ENCODE results near the gene TNRC6B. TPM values are rescaled to one million over a fixed set of nuclear protein-coding genes. Genes with fewer than 3 reads are reported as not detected.

TNRC6B gene
- total RNA-seq, 1 donor from 2014 or later: 51.2 TPM

GRCh38 chr22:40368836-40369235 is 191.1 kb downstream of the TNRC6B start:
- Mint-ChIP-seq H3K4me3 (ENCODE audit: unreplicated experiment) (no peak overlapping the region), H3K27ac (ENCODE audit: unreplicated experiment) (no peak overlapping the region), H3K27me3 (ENCODE audit: low read depth, unreplicated experiment) (no peaks in the 10 kb centered on the region), H3K4me1 (ENCODE audit: low read depth, unreplicated experiment) (peaks cover 18% of the 10 kb centered on the region), H3K9me3 (ENCODE audit: unreplicated experiment) (no peaks in the 10 kb centered on the region), H3K36me3 (ENCODE audit: low read depth, unreplicated experiment) (peaks cover 17% of the 10 kb centered on the region)
- H4K20me1 ChIP-seq (ENCODE audit: insufficient read depth, low read length): peaks cover 9% of the 10 kb centered on the region
- no peak overlapping the region for H3K9ac ChIP-seq (ENCODE audit: low read length)
- H3K27ac ChIP-seq (ENCODE audit: low read depth, low read length): no peak overlapping the region
- H2AFZ ChIP-seq (ENCODE audit: low read depth, low read length): no peak overlapping the region
- no peak for FAIRE-seq
- no peak overlapping the region for H3K4me3 ChIP-seq (ENCODE audit: insufficient read depth, low read depth, low read length)
- no peak overlapping the region for H3K4me2 ChIP-seq (ENCODE audit: low read length)
- H3K36me3 ChIP-seq (ENCODE audit: insufficient read depth, low read length): peaks cover 33% of the 10 kb centered on the region
- no peaks in the 10 kb centered on the region for H3K27me3 ChIP-seq (ENCODE audit: insufficient read depth, low read length)
- H3K79me2 ChIP-seq (ENCODE audit: insufficient read depth, low read length): peaks cover 17% of the 10 kb centered on the region
- TF ChIP-seq CTCF (IDR thresholded peaks at IDR 0.05; ENCODE audit: insufficient read depth, low read depth, low read length) (no peak), EZH2 (IDR thresholded peaks at IDR 0.05; ENCODE audit: insufficient read depth, low read length) (no peak)
- peaks cover 6% of the 10 kb centered on the region for H3K4me1 ChIP-seq (ENCODE audit: insufficient read depth, low read length)
- H3K9me3 ChIP-seq (ENCODE audit: insufficient read depth, low read depth, low read length): no peaks in the 10 kb centered on the region
- no peak for DNase-seq (ENCODE audit: low read depth)

DNA sequence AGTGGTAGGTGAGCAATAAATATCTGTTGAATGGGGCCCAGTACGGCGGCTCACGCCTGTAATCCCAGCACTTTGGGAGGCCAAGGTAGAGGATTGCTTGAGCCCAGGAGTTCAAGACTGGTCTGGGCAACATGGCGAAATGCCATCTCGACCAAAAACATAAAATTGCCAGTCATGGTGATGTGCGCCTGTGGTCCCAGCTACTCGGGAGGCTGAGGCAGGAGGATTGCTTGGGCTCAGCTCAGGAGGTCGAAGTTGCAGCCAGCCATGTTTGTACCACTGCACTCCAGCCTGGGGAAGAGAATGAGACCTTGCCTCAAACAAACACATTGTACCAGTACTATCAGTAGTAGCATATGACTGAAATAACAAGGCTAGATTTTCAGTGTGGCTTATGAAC is 196.8 kb downstream of the TNRC6B start:
- H3K9ac ChIP-seq (ENCODE audit: low read length): no peak overlapping the region
- H4K20me1 ChIP-seq (ENCODE audit: insufficient read depth, low read length): peaks cover 56% of the 10 kb centered on the region
- no peaks in the 10 kb centered on the region for H3K9me3 Mint-ChIP-seq (ENCODE audit: unreplicated experiment)
- DNase-seq (ENCODE audit: low read depth) (no peak), FAIRE-seq (no peak)
- no peak for TF ChIP-seq CTCF (IDR thresholded peaks at IDR 0.05; ENCODE audit: insufficient read depth, low read depth, low read length)
- no peak for TF ChIP-seq EZH2 (IDR thresholded peaks at IDR 0.05; ENCODE audit: insufficient read depth, low read length)
- H3K9me3 ChIP-seq (ENCODE audit: insufficient read depth, low read depth, low read length): no peaks in the 10 kb centered on the region
- H3K27me3 Mint-ChIP-seq (ENCODE audit: low read depth, unreplicated experiment): no peaks in the 10 kb centered on the region
- H3K27me3 ChIP-seq (ENCODE audit: insufficient read depth, low read length): no peaks in the 10 kb centered on the region
- no peak overlapping the region for H3K27ac Mint-ChIP-seq (ENCODE audit: unreplicated experiment)
- H2AFZ ChIP-seq (ENCODE audit: low read depth, low read length): no peak overlapping the region
- no peak overlapping the region for H3K27ac ChIP-seq (ENCODE audit: low read depth, low read length)
- no peaks in the 10 kb centered on the region for H3K36me3 Mint-ChIP-seq (ENCODE audit: low read depth, unreplicated experiment)
- peaks cover 10% of the 10 kb centered on the region for H3K4me1 Mint-ChIP-seq (ENCODE audit: low read depth, unreplicated experiment)
- no peak overlapping the region for H3K4me3 Mint-ChIP-seq (ENCODE audit: unreplicated experiment)
- peaks cover 9% of the 10 kb centered on the region for H3K4me1 ChIP-seq (ENCODE audit: insufficient read depth, low read length)
- no peak overlapping the region for H3K4me2 ChIP-seq (ENCODE audit: low read length)
- H3K4me3 ChIP-seq (ENCODE audit: insufficient read depth, low read depth, low read length): no peak overlapping the region
- peaks cover 2% of the 10 kb centered on the region for H3K36me3 ChIP-seq (ENCODE audit: insufficient read depth, low read length)
- H3K79me2 ChIP-seq (ENCODE audit: insufficient read depth, low read length): peaks cover 67% of the 10 kb centered on the region

DNA sequence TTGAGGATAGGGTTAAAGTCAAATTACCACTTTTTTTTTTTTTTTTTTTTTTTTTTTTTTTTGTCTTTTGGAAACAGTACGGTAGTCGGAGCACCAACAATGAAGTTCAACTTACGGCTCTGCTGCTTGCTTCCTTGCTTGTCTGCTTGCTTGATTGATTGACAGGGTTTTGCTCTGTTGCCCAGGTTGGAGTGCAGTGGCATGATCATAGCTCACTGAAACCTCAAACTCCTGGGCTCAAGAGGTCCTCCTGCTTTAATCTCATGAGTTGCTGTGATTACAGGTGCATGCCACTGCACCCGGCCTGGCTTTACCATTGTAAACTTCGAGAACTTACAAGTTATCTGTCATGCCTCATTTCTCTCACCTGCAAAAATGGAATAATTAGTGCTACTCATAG is 198.4 kb downstream of the TNRC6B start:
- Mint-ChIP-seq H3K27me3 (ENCODE audit: low read depth, unreplicated experiment) (no peaks in the 10 kb centered on the region), H3K36me3 (ENCODE audit: low read depth, unreplicated experiment) (peaks cover 2% of the 10 kb centered on the region), H3K27ac (ENCODE audit: unreplicated experiment) (no peak overlapping the region), H3K4me3 (ENCODE audit: unreplicated experiment) (no peak overlapping the region), H3K4me1 (ENCODE audit: low read depth, unreplicated experiment) (peaks cover 10% of the 10 kb centered on the region), H3K9me3 (ENCODE audit: unreplicated experiment) (no peaks in the 10 kb centered on the region)
- Histone ChIP-seq H3K4me1 (ENCODE audit: insufficient read depth, low read length) (peaks cover 9% of the 10 kb centered on the region), H3K79me2 (ENCODE audit: insufficient read depth, low read length) (peaks cover 74% of the 10 kb centered on the region), H2AFZ (ENCODE audit: low read depth, low read length) (no peak overlapping the region), H3K4me2 (ENCODE audit: low read length) (no peak overlapping the region), H3K27me3 (ENCODE audit: insufficient read depth, low read length) (no peaks in the 10 kb centered on the region), H3K9ac (ENCODE audit: low read length) (no peak overlapping the region), H3K27ac (ENCODE audit: low read depth, low read length) (no peak overlapping the region), H3K4me3 (ENCODE audit: insufficient read depth, low read depth, low read length) (no peak overlapping the region), H3K36me3 (ENCODE audit: insufficient read depth, low read length) (peaks cover 2% of the 10 kb centered on the region), H4K20me1 (ENCODE audit: insufficient read depth, low read length) (peaks cover 69% of the 10 kb centered on the region), H3K9me3 (ENCODE audit: insufficient read depth, low read depth, low read length) (no peaks in the 10 kb centered on the region)
- no peak for DNase-seq (ENCODE audit: low read depth)
- TF ChIP-seq CTCF (IDR thresholded peaks at IDR 0.05; ENCODE audit: insufficient read depth, low read depth, low read length) (no peak), EZH2 (IDR thresholded peaks at IDR 0.05; ENCODE audit: insufficient read depth, low read length) (no peak)
- FAIRE-seq: no peak

Measured in astrocyte (in vitro differentiated cells and primary cell).